Dendritic cell treated with granulocyte-macrophage colony-stimulating factor and Interleukin-4, amounts not matched to agents 40 ng/mL and 50 ng/mL, for 4 days (primary cell): Measurements from ENCODE around the gene S100A13.
"Not testable (repeated sequence)": the region's sequence is repeated elsewhere in the genome, so short reads cannot be mapped to it uniquely, and the experiment has no call there.

ENCODE experiments used
- H3K27ac Mint-ChIP-seq: one replicate; pipeline ENCODE4 v1.8.0; 2022; ENCODE audit warnings: mild to moderate bottlenecking, mixed read lengths
- H3K27me3 Mint-ChIP-seq: one replicate; pipeline ENCODE4 v1.8.0; 2022; ENCODE audit warnings: mild to moderate bottlenecking, mixed read lengths
- H3K36me3 Mint-ChIP-seq: one replicate; pipeline ENCODE4 v1.8.0; 2022; ENCODE audit warnings: low read depth, mixed read lengths
- H3K4me1 Mint-ChIP-seq: one replicate; pipeline ENCODE4 v1.8.0; 2022; ENCODE audit warnings: low read depth, mixed read lengths
- H3K4me3 Mint-ChIP-seq: one replicate; pipeline ENCODE4 v1.8.0; 2022; ENCODE audit warnings: mild to moderate bottlenecking, moderate library complexity, mixed read lengths
- H3K9me3 Mint-ChIP-seq: one replicate; pipeline ENCODE4 v1.8.0; 2022; ENCODE audit warnings: mixed read lengths
- intact Hi-C: fragments of 100-400 bp; cut with micrococcal nuclease; formaldehyde crosslinking; loops from one replicate; pipeline ENCODE4 v1.15.0; 2022

Gene S100A13

DNA sequence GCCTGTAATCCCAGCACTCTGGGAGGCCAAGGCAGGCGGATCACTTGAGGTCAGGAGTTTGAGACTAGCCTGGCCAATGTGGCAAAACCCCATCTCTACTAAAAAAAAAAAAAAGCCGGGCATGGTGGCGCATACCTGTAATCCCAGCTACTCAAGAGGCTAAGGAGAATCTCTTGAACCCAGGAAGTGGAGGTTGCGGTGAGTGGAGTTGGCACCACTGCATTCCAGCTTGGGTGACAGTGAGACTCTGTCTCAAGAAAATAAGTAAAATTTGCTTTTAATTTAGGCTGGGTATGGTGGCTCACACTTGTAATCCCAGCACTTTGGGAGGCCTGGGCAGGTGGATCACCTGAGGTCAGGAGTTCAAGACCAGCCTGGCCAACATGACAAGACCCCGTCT lies 12.9 kb upstream of the S100A13 start:
- intact Hi-C loops, H3K9me3 Mint-ChIP-seq, H3K27ac Mint-ChIP-seq, H3K4me3 Mint-ChIP-seq, H3K27me3 Mint-ChIP-seq: not testable (repeated sequence)
- Mint-ChIP-seq H3K36me3 (peaks cover 99% of the 10 kb centered on the region), H3K4me1 (peaks cover 39% of the 10 kb centered on the region)

GRCh38 chr1:153639280-153639679 lies 12.0 kb upstream of the S100A13 start:
- no peaks in the 10 kb centered on the region for H3K27me3 Mint-ChIP-seq
- peaks cover 32% of the 10 kb centered on the region for H3K4me1 Mint-ChIP-seq
- H3K36me3 Mint-ChIP-seq: peaks cover 98% of the 10 kb centered on the region
- intact Hi-C loops: no loop called here
- H3K9me3 Mint-ChIP-seq: no peaks in the 10 kb centered on the region
- no peak overlapping the region for H3K27ac Mint-ChIP-seq
- H3K4me3 Mint-ChIP-seq: no peak overlapping the region

- intact Hi-C loops: no loop called here
- H3K4me3 Mint-ChIP-seq: no peak overlapping the region
Observed at GRCh38 chr1:153638261-153638660, 11.0 kb upstream of the S100A13 start.

GRCh38 chr1:153636312-153636711 lies 9.0 kb upstream of the S100A13 start:
- intact Hi-C loops: no loop called here

More at GRCh38 chr1:153638261-153638660, 11.0 kb upstream of the S100A13 start:
- Mint-ChIP-seq H3K27me3 (no peaks in the 10 kb centered on the region), H3K9me3 (no peaks in the 10 kb centered on the region), H3K27ac (no peak overlapping the region), H3K36me3 (peaks cover 94% of the 10 kb centered on the region), H3K4me1 (peaks cover 28% of the 10 kb centered on the region)

GRCh38 chr1:153635872-153636271 lies 8.6 kb upstream of the S100A13 start:
- H3K4me3 Mint-ChIP-seq: no peak overlapping the region
- intact Hi-C loops: no loop called here
- H3K27ac Mint-ChIP-seq: peak overlapping the region; percentile 22
- H3K4me1 Mint-ChIP-seq: peaks cover 40% of the 10 kb centered on the region
- no peaks in the 10 kb centered on the region for H3K27me3 Mint-ChIP-seq
- H3K9me3 Mint-ChIP-seq: no peaks in the 10 kb centered on the region
- peaks cover 70% of the 10 kb centered on the region for H3K36me3 Mint-ChIP-seq

More at GRCh38 chr1:153636312-153636711, 9.0 kb upstream of the S100A13 start:
- Mint-ChIP-seq H3K27me3 (no peaks in the 10 kb centered on the region), H3K36me3 (peaks cover 75% of the 10 kb centered on the region), H3K9me3 (no peaks in the 10 kb centered on the region), H3K4me3 (no peak overlapping the region), H3K27ac (no peak overlapping the region), H3K4me1 (peaks cover 36% of the 10 kb centered on the region)

DNA sequence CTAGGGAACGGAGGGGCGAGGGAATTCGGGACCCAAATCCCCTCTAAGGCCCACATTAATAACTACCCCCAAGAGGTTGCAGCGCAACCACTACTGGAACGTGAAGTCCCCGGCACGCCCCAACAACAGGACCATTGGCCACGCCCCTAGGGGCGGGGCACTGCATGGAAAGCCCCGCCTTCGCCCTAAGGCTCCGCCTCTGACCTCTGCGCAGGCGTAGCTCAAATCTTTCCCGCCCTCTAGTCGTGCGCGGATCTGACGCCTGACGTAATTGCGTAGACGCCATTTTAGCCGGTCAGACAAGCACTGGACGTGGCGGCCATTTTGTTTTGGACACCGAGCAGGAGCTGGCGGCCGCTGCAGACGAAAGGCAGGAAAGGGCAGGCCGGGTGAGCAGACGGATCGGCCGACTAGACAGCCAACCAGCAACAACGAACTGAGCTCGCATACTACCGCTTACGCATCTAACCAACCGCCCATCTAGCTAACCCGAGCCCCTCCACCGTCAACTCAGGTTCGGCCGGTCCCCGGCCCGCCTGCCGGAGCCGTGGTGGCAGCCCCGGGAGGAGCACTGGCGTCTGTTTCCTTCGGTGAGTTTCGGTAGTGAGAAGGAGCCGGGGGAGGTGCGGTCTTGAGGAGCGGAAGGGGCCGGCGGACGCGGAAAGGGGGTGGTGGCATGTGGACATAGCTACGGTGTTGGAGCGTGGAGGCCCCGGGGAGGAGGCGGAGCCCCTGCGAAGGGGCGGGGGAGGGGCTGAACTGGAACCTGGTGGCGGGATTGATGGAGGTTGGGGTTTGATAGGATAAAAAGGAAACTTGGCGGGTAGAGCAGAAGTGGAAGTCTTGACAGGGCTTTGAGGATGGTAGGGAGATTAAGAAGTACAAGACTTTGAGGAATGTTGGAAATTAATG lies 6.7 kb upstream of the S100A13 start, which contains the start of gene CHTOP:
Gene CHTOP, plus strand, starts transcription at position 313 of the 912 bp plus-strand sequence. CDS start 2,523 bp downstream, outside the sequence.
- intact Hi-C loops: loop anchor here (1.0 kb wide), 1 partner anchor 24 kb away; the partner anchor contains the start of gene SNAPIN
- Mint-ChIP-seq H3K27ac (peak within 1 kb of the TSS; percentile 98), H3K4me3 (peak within 1 kb of the TSS; percentile 100), H3K4me1 (peaks cover 59% of the 10 kb centered on the region), H3K27me3 (peaks cover 2% of the 10 kb centered on the region), H3K9me3 (no peaks in the 10 kb centered on the region), H3K36me3 (peaks cover 52% of the 10 kb centered on the region)

DNA sequence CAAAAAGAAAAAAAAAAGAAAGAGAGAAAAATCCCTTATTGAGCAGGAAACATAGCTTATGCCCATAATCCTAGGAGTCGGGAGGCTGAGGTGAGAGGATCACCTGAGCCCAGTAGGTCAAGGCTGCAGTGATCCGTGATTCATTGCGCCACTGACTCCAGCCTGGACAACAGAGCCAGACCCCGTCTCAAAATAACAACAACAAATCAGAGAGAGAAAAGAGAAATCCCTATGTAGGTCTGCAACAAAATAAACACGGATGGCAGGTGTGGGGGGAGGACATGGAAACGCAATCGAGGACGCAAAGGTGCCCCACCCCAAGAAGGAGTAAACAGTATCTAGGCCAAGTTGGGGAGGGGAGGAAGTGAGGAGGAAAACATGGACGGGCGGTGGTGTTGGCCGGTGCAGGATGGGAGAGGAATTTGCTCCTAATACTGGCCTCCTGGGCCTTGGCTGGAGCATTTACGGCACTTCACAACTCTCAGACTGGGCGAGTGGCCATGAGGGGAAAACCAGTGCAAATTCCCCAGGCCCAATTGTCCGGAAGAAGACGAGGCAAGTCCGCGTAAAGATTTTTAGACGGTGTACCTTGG lies 6.0 kb upstream of the S100A13 start:
- H3K4me3 Mint-ChIP-seq: peak overlapping the region; percentile 100
- H3K27ac Mint-ChIP-seq: peak overlapping the region; percentile 98
- H3K9me3 Mint-ChIP-seq: no peaks in the 10 kb centered on the region
- H3K27me3 Mint-ChIP-seq: peaks cover 4% of the 10 kb centered on the region
- peaks cover 44% of the 10 kb centered on the region for H3K36me3 Mint-ChIP-seq
- H3K4me1 Mint-ChIP-seq: peaks cover 67% of the 10 kb centered on the region
- intact Hi-C loops: no loop called here

DNA sequence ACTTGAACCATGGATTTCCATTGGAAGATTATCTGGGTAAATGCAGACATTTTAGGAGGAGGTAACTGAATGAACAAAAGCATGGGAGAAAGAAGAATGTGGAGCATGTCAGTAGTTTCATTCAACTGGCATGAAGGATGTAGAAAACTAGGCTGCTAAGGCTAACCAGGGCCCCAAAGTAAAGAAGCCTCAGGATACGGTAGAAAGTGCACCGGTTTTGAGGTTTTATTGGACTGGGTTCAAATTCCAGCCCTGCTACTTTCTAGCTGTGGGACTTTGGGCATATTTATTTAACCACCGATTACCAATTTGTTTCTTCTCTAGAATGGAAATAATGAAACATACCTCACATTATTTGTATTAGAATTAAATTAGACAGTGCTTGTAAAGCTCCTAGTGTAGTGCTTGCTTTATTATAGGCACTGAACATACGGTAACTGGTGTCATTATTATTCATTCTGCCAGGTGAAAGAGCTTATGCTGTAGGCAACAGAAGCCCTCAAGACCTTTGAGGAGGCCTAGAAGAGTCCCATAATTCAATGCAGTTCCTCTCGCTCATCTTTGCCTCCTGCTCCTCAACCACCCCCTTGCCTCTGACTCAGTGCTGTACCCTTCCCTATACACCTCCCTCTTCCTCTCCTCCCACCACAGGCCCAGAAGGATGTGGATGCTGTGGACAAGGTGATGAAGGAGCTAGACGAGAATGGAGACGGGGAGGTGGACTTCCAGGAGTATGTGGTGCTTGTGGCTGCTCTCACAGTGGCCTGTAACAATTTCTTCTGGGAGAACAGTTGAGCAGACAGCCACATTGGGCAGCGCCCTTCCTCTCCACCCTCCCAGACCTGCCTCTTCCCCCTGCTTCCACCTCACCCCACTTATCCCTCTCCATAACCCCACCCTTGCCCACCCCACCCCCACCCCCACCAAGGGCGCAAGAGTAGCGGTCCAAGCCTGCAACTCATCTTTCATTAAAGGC lies 4.0 kb upstream of the S100A13 start:
- no peaks in the 10 kb centered on the region for H3K9me3 Mint-ChIP-seq
- H3K27ac Mint-ChIP-seq: peak overlapping the region; percentile 62
- peaks cover 25% of the 10 kb centered on the region for H3K36me3 Mint-ChIP-seq
- no peak overlapping the region for H3K4me3 Mint-ChIP-seq
- peaks cover 73% of the 10 kb centered on the region for H3K4me1 Mint-ChIP-seq
- intact Hi-C loops: no loop called here
- H3K27me3 Mint-ChIP-seq: peaks cover 20% of the 10 kb centered on the region

- no peaks in the 10 kb centered on the region for H3K9me3 Mint-ChIP-seq
- H3K27ac Mint-ChIP-seq: peak overlapping the region; percentile 0
- peaks cover 23% of the 10 kb centered on the region for H3K27me3 Mint-ChIP-seq
- H3K4me1 Mint-ChIP-seq: peaks cover 76% of the 10 kb centered on the region
- H3K4me3 Mint-ChIP-seq: no peak overlapping the region
- peaks cover 15% of the 10 kb centered on the region for H3K36me3 Mint-ChIP-seq
- intact Hi-C loops: no loop called here
Observed at GRCh38 chr1:153630384-153630783, 3.1 kb upstream of the S100A13 start.

DNA sequence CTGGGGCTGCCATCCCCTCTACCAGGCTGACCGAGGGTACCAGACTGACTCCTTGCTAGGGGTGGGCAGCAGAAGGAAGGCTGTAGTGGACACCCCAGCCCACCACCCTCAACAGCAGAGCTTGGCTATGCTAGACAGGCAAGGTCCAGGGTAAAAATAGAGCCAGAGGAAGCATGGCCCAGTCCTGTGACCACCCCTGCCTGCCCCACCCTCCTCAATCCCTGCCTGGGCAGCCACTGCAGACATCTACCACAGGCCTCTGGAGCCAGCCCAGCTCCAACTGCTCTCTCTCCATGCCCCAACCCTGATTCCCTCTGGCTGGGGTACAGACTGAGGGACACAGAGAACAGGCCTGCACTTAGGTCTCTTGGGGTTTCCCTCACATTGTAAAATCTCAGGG lies 2.7 kb upstream of the S100A13 start:
- Mint-ChIP-seq H3K27ac (peak overlapping the region; percentile 0), H3K4me3 (no peak overlapping the region), H3K36me3 (peaks cover 14% of the 10 kb centered on the region), H3K9me3 (no peaks in the 10 kb centered on the region), H3K27me3 (peaks cover 23% of the 10 kb centered on the region), H3K4me1 (peaks cover 81% of the 10 kb centered on the region)
- intact Hi-C loops: no loop called here

DNA sequence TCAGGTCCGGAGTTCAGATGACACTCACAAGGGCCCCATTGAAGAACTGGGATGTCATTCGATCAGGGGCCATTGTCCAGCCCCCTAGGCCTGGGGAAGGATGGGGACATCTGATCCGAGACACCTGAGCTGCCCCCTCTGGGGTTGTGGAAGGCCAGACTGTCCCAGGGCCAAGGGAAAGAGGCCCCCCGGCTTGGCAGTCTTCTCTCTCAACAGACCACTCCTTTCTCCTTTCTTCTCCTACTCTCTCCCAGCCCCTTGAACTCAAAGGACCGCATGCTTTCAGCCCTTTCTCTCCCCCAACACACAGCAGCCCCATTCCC lies 2.0 kb upstream of the S100A13 start:
- H3K27me3 Mint-ChIP-seq: peaks cover 23% of the 10 kb centered on the region
- H3K27ac Mint-ChIP-seq: peak overlapping the region; percentile 23
- H3K36me3 Mint-ChIP-seq: peaks cover 7% of the 10 kb centered on the region
- H3K4me3 Mint-ChIP-seq: no peak overlapping the region
- intact Hi-C loops: no loop called here
- no peaks in the 10 kb centered on the region for H3K9me3 Mint-ChIP-seq
- H3K4me1 Mint-ChIP-seq: peaks cover 86% of the 10 kb centered on the region

GRCh38 chr1:153628638-153629342 lies 1.5 kb upstream of the S100A13 start:
- no peak overlapping the region for H3K4me3 Mint-ChIP-seq
- peak overlapping the region; percentile 23 for H3K27ac Mint-ChIP-seq
- H3K9me3 Mint-ChIP-seq: no peaks in the 10 kb centered on the region
- peaks cover 2% of the 10 kb centered on the region for H3K36me3 Mint-ChIP-seq
- H3K4me1 Mint-ChIP-seq: peaks cover 91% of the 10 kb centered on the region
- intact Hi-C loops: no loop called here
- peaks cover 23% of the 10 kb centered on the region for H3K27me3 Mint-ChIP-seq
